Gastrocnemius medialis (tissue), 4 donors: ENCODE data around the gene PHRF1. TPM values are rescaled to one million over a fixed set of nuclear protein-coding genes. Genes with fewer than 3 reads are reported as not detected.

Experiments
- ATAC-seq, 2 donors: fragments of 150-250 bp; one replicate each; pipeline ENCODE4 v1.9.1; 2016
- DNase-seq, 2 donors: peaks; one replicate each; pipeline ENCODE4 v3.0.0-alpha.2; 2019
- H3K27ac ChIP-seq, 4 donors: fragments of 200-600 bp; sonication (generic); 1 replicate in 1 of 4; 2 replicates in 3 of 4; pipeline ENCODE4 v1.5.1; 2016 to 2018; ENCODE audit warnings: mild to moderate bottlenecking in 2 of 4, moderate library complexity in 1 of 4
- H3K27me3 ChIP-seq, 3 donors: fragments of 200-600 bp; sonication (generic) in 2 of 3; 1 replicate in 1 of 3; 2 replicates in 2 of 3; pipeline versions ENCODE4 v1.5.1 to v1.6.0; 2016 to 2019; ENCODE audit warnings: mild to moderate bottlenecking in 1 of 3, moderate library complexity in 1 of 3
- H3K36me3 ChIP-seq, 2 donors: fragments of 200-600 bp; sonication (generic) in 1 of 2; one replicate each; pipeline ENCODE4 v1.5.1; 2017 to 2018
- H3K4me1 ChIP-seq, 2 donors: fragments of 200-600 bp; sonication (generic) in 1 of 2; one replicate each; pipeline ENCODE4 v1.5.1; 2016 to 2017; ENCODE audit warnings: mild to moderate bottlenecking in 2 of 2
- H3K4me3 ChIP-seq, 4 donors: fragments of 200-600 bp; sonication (generic) in 3 of 4; 1 replicate in 1 of 4; 2 replicates in 3 of 4; pipeline ENCODE4 v1.5.1; 2016 to 2019; ENCODE audit warnings: mild to moderate bottlenecking in 2 of 4
- H3K9me3 ChIP-seq, 3 donors: fragments of 200-600 bp; sonication (generic) in 2 of 3; 1 replicate in 1 of 3; 2 replicates in 2 of 3; pipeline ENCODE4 v1.5.1; 2016 to 2019
- CTCF ChIP-seq, 5 experiments: fragments of 450-650 bp in 3 of 5; fragments of 200-600 bp in 2 of 5; sonication (generic) in 2 of 5; IDR thresholded peaks in 4 of 5; conservative IDR thresholded peaks in 1 of 5; 1 replicate in 4 of 5; 2 replicates in 1 of 5; pipeline ENCODE4 v1.5.1; 2016 to 2019; ENCODE audit warnings: antibody characterized with exemption in 5 of 5, mild to moderate bottlenecking in 3 of 5, moderate library complexity in 3 of 5
- POLR2A ChIP-seq, 2 donors: fragments of 450-650 bp; IDR thresholded peaks; one replicate each; pipeline ENCODE4 v1.6.1; 2017; ENCODE audit warnings: antibody characterized with exemption in 2 of 2, mild to moderate bottlenecking in 2 of 2, moderate library complexity in 2 of 2
- in situ Hi-C, 4 donors: fragments of 200-750 bp; cut with MboI; loops; one replicate each; pipeline versions ENCODE4 v1.15.0 to v1.8.0; 2017; ENCODE audit warnings: low sequenced_read_pairs in 4 of 4
- intact Hi-C: fragments of 100-400 bp; cut with DNase I; formaldehyde crosslinking; loops from one replicate; pipeline ENCODE4 v1.15.1; 2023; ENCODE audit warnings: low total_unique reads
- total RNA-seq, 4 donors: library from RNA; depleted of rRNA; stranded (reverse); fragments of >200 nt; gene quantifications; one replicate each; pipeline versions ENCODE4 v1.1.0 to v1.2.3, GENCODE V29; 2016

The PHRF1 gene
- total RNA-seq, 4 donors from 2014 or later: 9.2 to 22.6 (median 20.8) TPM

DNA sequence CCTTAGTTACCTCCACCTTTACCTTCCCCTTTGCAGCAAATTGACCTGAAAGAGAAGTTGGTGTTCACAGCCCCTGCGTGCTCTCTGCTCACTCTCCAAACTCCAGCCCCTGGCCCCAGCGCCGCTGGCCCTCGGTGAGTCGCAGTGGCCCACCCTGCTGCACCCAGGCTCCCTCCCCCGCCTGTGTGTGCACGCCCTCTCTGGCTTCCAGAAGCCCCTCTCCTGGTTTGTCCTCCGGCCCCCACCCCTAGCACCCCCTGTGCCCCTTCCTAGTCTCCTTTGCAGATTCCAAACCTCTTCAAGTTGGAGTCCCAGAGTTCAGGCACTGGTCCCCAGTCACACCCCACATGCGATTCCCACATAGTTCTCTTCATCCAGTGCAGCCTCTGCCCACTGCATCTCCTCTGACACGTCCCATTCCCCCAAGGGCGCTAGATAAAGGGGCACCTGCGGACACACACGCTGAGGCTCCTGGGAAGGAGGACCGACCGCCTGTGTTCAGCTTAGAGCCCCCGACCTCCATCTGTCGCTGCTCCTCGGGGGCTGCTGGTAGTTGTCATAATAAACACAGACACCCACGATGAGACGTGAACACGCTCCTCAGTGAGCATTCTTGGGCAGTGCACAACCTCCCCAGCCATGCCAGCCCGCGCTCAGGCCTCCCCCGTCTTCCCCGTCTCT, 1.5 kb upstream of the PHRF1 start:
- Histone ChIP-seq H3K9me3 (no peaks in the 10 kb centered on the region), H3K27ac (peak overlapping the region in 3 of 4 donors; percentile 80 to 88 (median 82)), H3K27me3 (no peaks in the 10 kb centered on the region), H3K4me3 (peak overlapping the region; percentile 70 to 99 (median 73)), H3K36me3 (no peaks in the 10 kb centered on the region), H3K4me1 (peaks cover 30 to 48% of the 10 kb centered on the region in 2 donors)
- in situ Hi-C loops: loop anchor here (25.0 kb wide), 2 partner anchors 138 to 163 kb away; partner anchors contain the start of genes EPS8L2 (in 3 of the 4) and TALDO1 (in 1 of the 4)
- ATAC-seq: peak in 1 of 2 donors; percentile 1
- DNase-seq: no peak
- TF ChIP-seq POLR2A (IDR thresholded peaks at IDR 0.05): no peak
- TF ChIP-seq CTCF (IDR thresholded peaks at IDR 0.05 in 4 of 5, conservative IDR thresholded peaks at IDR 0.05 in 1 of 5): no peak
- intact Hi-C loops: no loop called here

GRCh38 chr11:575313-575995, 816 bp upstream of the PHRF1 start:
- H3K27ac ChIP-seq: peak overlapping the region; percentile 80 to 88 (median 82)
- no peaks in the 10 kb centered on the region for H3K27me3 ChIP-seq
- H3K4me1 ChIP-seq: peaks cover 36 to 55% of the 10 kb centered on the region in 2 donors
- ATAC-seq (peak; percentile 39 to 49), DNase-seq (no peak)
- no peaks in the 10 kb centered on the region for H3K36me3 ChIP-seq
- peak in 1 of 2 donors; percentile 60 for TF ChIP-seq POLR2A (IDR thresholded peaks at IDR 0.05)
- no peak for TF ChIP-seq CTCF (IDR thresholded peaks at IDR 0.05 in 4 of 5, conservative IDR thresholded peaks at IDR 0.05 in 1 of 5)
- peak overlapping the region; percentile 70 to 99 (median 73) for H3K4me3 ChIP-seq
- no peaks in the 10 kb centered on the region for H3K9me3 ChIP-seq
- in situ Hi-C loops: no loop called here
- intact Hi-C loops: no loop called here

- DNase-seq (no peak), ATAC-seq (no peak)
- TF ChIP-seq CTCF (IDR thresholded peaks at IDR 0.05 in 4 of 5, conservative IDR thresholded peaks at IDR 0.05 in 1 of 5) (no peak), POLR2A (IDR thresholded peaks at IDR 0.05) (no peak)
- in situ Hi-C loops (no loop called here), intact Hi-C loops (loop anchor here (1.0 to 2.0 kb wide), 5 partner anchors 35 to 118 kb away; partner anchors contain the start of genes DEAF1, HRAS and TMEM80)
- no peaks in the 10 kb centered on the region for H3K27me3 ChIP-seq
- H3K27ac ChIP-seq: peak overlapping the region; percentile 94 to 99 (median 96)
- peak overlapping the region; percentile 73 to 84 (median 76) for H3K4me3 ChIP-seq
- no peaks in the 10 kb centered on the region for H3K9me3 ChIP-seq
- peaks cover 42 to 69% of the 10 kb centered on the region in 2 donors for H3K4me1 ChIP-seq
- no peaks in the 10 kb centered on the region for H3K36me3 ChIP-seq
These were observed 741 bp downstream of the PHRF1 start for GRCh38 chr11:576811-577610.

- peaks cover 42 to 72% of the 10 kb centered on the region in 2 donors for H3K4me1 ChIP-seq
- H3K27ac ChIP-seq: peak overlapping the region; percentile 94 to 99 (median 96)
- no peaks in the 10 kb centered on the region for H3K36me3 ChIP-seq
- ATAC-seq (no peak), DNase-seq (no peak)
- intact Hi-C loops: loop anchor here (1.0 to 2.0 kb wide), 3 partner anchors 35 to 51 kb away; partner anchors contain the start of gene HRAS
- no peaks in the 10 kb centered on the region for H3K9me3 ChIP-seq
- in situ Hi-C loops: no loop called here
- TF ChIP-seq CTCF (IDR thresholded peaks at IDR 0.05 in 4 of 5, conservative IDR thresholded peaks at IDR 0.05 in 1 of 5) (no peak), POLR2A (IDR thresholded peaks at IDR 0.05) (no peak)
- peak overlapping the region; percentile 73 to 84 (median 76) for H3K4me3 ChIP-seq
- no peaks in the 10 kb centered on the region for H3K27me3 ChIP-seq
These were observed 1.3 kb downstream of the PHRF1 start for GRCh38 chr11:577611-577894.
